Mucosa of gallbladder (tissue), 1 donor: Measurements from ENCODE around the gene INHBC. TPM values are rescaled to one million over a fixed set of nuclear protein-coding genes. Genes with fewer than 3 reads are reported as not detected.
A peak's percentile ranks its signal among the peaks of the same experiment; 100 is the strongest.
"Not testable (repeated sequence)": the region's sequence is repeated elsewhere in the genome, so short reads cannot be mapped to it uniquely, and the experiment has no call there.

Experiments
- DNase-seq: peaks from one replicate; pipeline ENCODE4 v3.0.0-alpha.2; 2020; ENCODE audit warnings: low spot score
- total RNA-seq: library from RNA; stranded (reverse); gene quantifications from one replicate; pipeline ENCODE4 v1.2.1, GENCODE V29; 2021
- donor health status: DM: no; HTN: no; CAD: no.

Gene INHBC
- total RNA-seq, 1 donor from 2014 or later: not detected

GRCh38 chr12:57487055-57487596, 52.5 kb downstream of the INHBC start:
- no peak for DNase-seq

- peak; percentile 96 for DNase-seq
These were observed 53.2 kb downstream of the INHBC start, which contains the start of gene MARS1 for GRCh38 chr12:57487597-57488401. TSS of gene MARS1 (plus strand) at chr12:57488068. CDS start at chr12:57488091, 23 bp downstream.

- no peak for DNase-seq
These were observed 54.0 kb downstream of the INHBC start for GRCh38 chr12:57488402-57489156.

GRCh38 chr12:57489157-57489641, 54.6 kb downstream of the INHBC start:
- DNase-seq: no peak

- no peak for DNase-seq
These were observed 55.5 kb downstream of the INHBC start for GRCh38 chr12:57490126-57490525.

GRCh38 chr12:57491393-57492280, 57.1 kb downstream of the INHBC start:
- DNase-seq: no peak

GRCh38 chr12:57495051-57495701, 60.6 kb downstream of the INHBC start:
- not testable (repeated sequence) for DNase-seq

- DNase-seq: no peak
These were observed 62.2 kb downstream of the INHBC start for GRCh38 chr12:57496822-57497221.

- no peak for DNase-seq
These were observed 62.9 kb downstream of the INHBC start for GRCh38 chr12:57497223-57498131.

- DNase-seq: no peak
These were observed 63.5 kb downstream of the INHBC start for GRCh38 chr12:57498132-57498502.

- DNase-seq: no peak
These were observed 64.0 kb downstream of the INHBC start for GRCh38 chr12:57498571-57498970.

- DNase-seq: no peak
These were observed 65.6 kb downstream of the INHBC start for GRCh38 chr12:57500213-57500612.

Other genes starting within 250 kb of the INHBC start
- 0.83 TPM for gene NXPH4, start 218.0 kb upstream of the INHBC start, total RNA-seq
- gene SHMT2, start 205.1 kb upstream of the INHBC start, total RNA-seq: 65.1 TPM
- gene STAC3, start 183.6 kb upstream of the INHBC start, total RNA-seq: 3.6 TPM
- 73.5 TPM for gene R3HDM2, start 3.7 kb upstream of the INHBC start, total RNA-seq
- gene INHBE, start 20.5 kb downstream of the INHBC start, total RNA-seq: 0.58 TPM
- 6.2 TPM for gene GLI1, start 25.0 kb downstream of the INHBC start, total RNA-seq
- 20.4 TPM for gene ARHGAP9, start 45.1 kb downstream of the INHBC start, total RNA-seq
- gene MARS1, start 53.3 kb downstream of the INHBC start, total RNA-seq: 116 TPM
- 24.6 TPM for gene DDIT3, start 85.7 kb downstream of the INHBC start, total RNA-seq
- gene MBD6, start 88.0 kb downstream of the INHBC start, total RNA-seq: 115 TPM
- 135 TPM for gene DCTN2, start 112.4 kb downstream of the INHBC start, total RNA-seq
- 0.81 TPM for gene KIF5A, start 115.3 kb downstream of the INHBC start, total RNA-seq
- gene PIP4K2C, start 156.4 kb downstream of the INHBC start, total RNA-seq: 36.1 TPM
- gene DTX3, start 170.0 kb downstream of the INHBC start, total RNA-seq: 31.2 TPM
- 26.2 TPM for gene ARHGEF25, start 176.7 kb downstream of the INHBC start, total RNA-seq
- 1.3 TPM for gene B4GALNT1, start 198.4 kb downstream of the INHBC start, total RNA-seq